Measurements from ENCODE around the gene DAND5.

DAND5 gene

GRCh38 chr19:12991296-12991695, 21.9 kb downstream of the DAND5 start:
- Histone ChIP-seq H3K4me1 (ENCODE audit: insufficient read depth, insufficient read length) (peaks cover 4% of the 10 kb centered on the region), H3K4me3 (ENCODE audit: insufficient read length, low read depth) (no peak overlapping the region), H3K36me3 (ENCODE audit: insufficient read depth, insufficient read length, low read length) (no peaks in the 10 kb centered on the region), H3K9ac (ENCODE audit: insufficient read length, low read depth) (no peak overlapping the region), H3K9me3 (ENCODE audit: insufficient read depth, low read length) (no peaks in the 10 kb centered on the region), H3K27me3 (ENCODE audit: insufficient read depth, insufficient read length) (peaks cover 63% of the 10 kb centered on the region)
- TF ChIP-seq ZNF274 (IDR thresholded peaks at IDR 0.05; ENCODE audit: low read depth, low read length) (no peak), SUZ12 (IDR thresholded peaks at IDR 0.05; ENCODE audit: extremely low read depth, insufficient read depth, insufficient read length) (no peak), YY1 (IDR thresholded peaks at IDR 0.05; ENCODE audit: insufficient read depth, insufficient read length) (no peak)
- no peak for DNase-seq (ENCODE audit: low read depth, low spot score)

- no peak overlapping the region for H3K9ac ChIP-seq (ENCODE audit: insufficient read length, low read depth)
- peaks cover 74% of the 10 kb centered on the region for H3K27me3 ChIP-seq (ENCODE audit: insufficient read depth, insufficient read length)
- H3K4me1 ChIP-seq (ENCODE audit: insufficient read depth, insufficient read length), result peaks cover 8% of the 10 kb centered on the region
- no peak for TF ChIP-seq SUZ12 (IDR thresholded peaks at IDR 0.05; ENCODE audit: extremely low read depth, insufficient read depth, insufficient read length)
- no peak for TF ChIP-seq YY1 (IDR thresholded peaks at IDR 0.05; ENCODE audit: insufficient read depth, insufficient read length)
- no peak for TF ChIP-seq ZNF274 (IDR thresholded peaks at IDR 0.05; ENCODE audit: low read depth, low read length)
- H3K9me3 ChIP-seq (ENCODE audit: insufficient read depth, low read length), result no peaks in the 10 kb centered on the region
- H3K36me3 ChIP-seq (ENCODE audit: insufficient read depth, insufficient read length, low read length), result no peaks in the 10 kb centered on the region
- H3K4me3 ChIP-seq (ENCODE audit: insufficient read length, low read depth), result no peak overlapping the region
- no peak for DNase-seq (ENCODE audit: low read depth, low spot score)
Measured at GRCh38 chr19:12992729-12993128, 23.4 kb downstream of the DAND5 start.

GRCh38 chr19:12993562-12993961, 24.2 kb downstream of the DAND5 start:
- TF ChIP-seq SUZ12 (IDR thresholded peaks at IDR 0.05; ENCODE audit: extremely low read depth, insufficient read depth, insufficient read length) (no peak), ZNF274 (IDR thresholded peaks at IDR 0.05; ENCODE audit: low read depth, low read length) (no peak), YY1 (IDR thresholded peaks at IDR 0.05; ENCODE audit: insufficient read depth, insufficient read length) (no peak)
- H3K36me3 ChIP-seq (ENCODE audit: insufficient read depth, insufficient read length, low read length), result no peaks in the 10 kb centered on the region
- H3K27me3 ChIP-seq (ENCODE audit: insufficient read depth, insufficient read length), result peaks cover 77% of the 10 kb centered on the region
- no peaks in the 10 kb centered on the region for H3K9me3 ChIP-seq (ENCODE audit: insufficient read depth, low read length)
- no peak for DNase-seq (ENCODE audit: low read depth, low spot score)
- H3K9ac ChIP-seq (ENCODE audit: insufficient read length, low read depth), result no peak overlapping the region
- H3K4me1 ChIP-seq (ENCODE audit: insufficient read depth, insufficient read length), result peaks cover 11% of the 10 kb centered on the region
- H3K4me3 ChIP-seq (ENCODE audit: insufficient read length, low read depth), result no peak overlapping the region

GRCh38 chr19:12994701-12995595, 25.6 kb downstream of the DAND5 start, which contains the start of gene NFIX:
NFIX (plus strand) TSS chr19:12995475; CDS start chr19:12995838, 363 bp downstream.
- TF ChIP-seq YY1 (IDR thresholded peaks at IDR 0.05; ENCODE audit: insufficient read depth, insufficient read length) (no peak), SUZ12 (IDR thresholded peaks at IDR 0.05; ENCODE audit: extremely low read depth, insufficient read depth, insufficient read length) (peak; percentile 64)

GRCh38 chr19:12995596-12996405, 26.4 kb downstream of the DAND5 start:
- H3K9me3 ChIP-seq (ENCODE audit: insufficient read depth, low read length), result no peaks in the 10 kb centered on the region
- no peaks in the 10 kb centered on the region for H3K36me3 ChIP-seq (ENCODE audit: insufficient read depth, insufficient read length, low read length)
- H3K4me3 ChIP-seq (ENCODE audit: insufficient read length, low read depth), result peak overlapping the region; percentile 36
- no peak for DNase-seq (ENCODE audit: low read depth, low spot score)
- peaks cover 11% of the 10 kb centered on the region for H3K4me1 ChIP-seq (ENCODE audit: insufficient read depth, insufficient read length)
- TF ChIP-seq ZNF274 (IDR thresholded peaks at IDR 0.05; ENCODE audit: low read depth, low read length) (no peak), YY1 (IDR thresholded peaks at IDR 0.05; ENCODE audit: insufficient read depth, insufficient read length) (no peak), SUZ12 (IDR thresholded peaks at IDR 0.05; ENCODE audit: extremely low read depth, insufficient read depth, insufficient read length) (no peak)
- H3K9ac ChIP-seq (ENCODE audit: insufficient read length, low read depth), result peak overlapping the region; percentile 64
- peaks cover 80% of the 10 kb centered on the region for H3K27me3 ChIP-seq (ENCODE audit: insufficient read depth, insufficient read length)

More at GRCh38 chr19:12994701-12995595, 25.6 kb downstream of the DAND5 start, which contains the start of gene NFIX:
- H3K27me3 ChIP-seq (ENCODE audit: insufficient read depth, insufficient read length), result peaks cover 78% of the 10 kb centered on the region
- peak within 1 kb of the TSS; percentile 36 for H3K4me3 ChIP-seq (ENCODE audit: insufficient read length, low read depth)
- DNase-seq (ENCODE audit: low read depth, low spot score), result no peak
- H3K4me1 ChIP-seq (ENCODE audit: insufficient read depth, insufficient read length), result peaks cover 11% of the 10 kb centered on the region
- no peaks in the 10 kb centered on the region for H3K9me3 ChIP-seq (ENCODE audit: insufficient read depth, low read length)
- H3K9ac ChIP-seq (ENCODE audit: insufficient read length, low read depth), result peak within 1 kb of the TSS; percentile 64
- H3K36me3 ChIP-seq (ENCODE audit: insufficient read depth, insufficient read length, low read length), result no peaks in the 10 kb centered on the region

- TF ChIP-seq SUZ12 (IDR thresholded peaks at IDR 0.05; ENCODE audit: extremely low read depth, insufficient read depth, insufficient read length), result peak; percentile 98
- TF ChIP-seq YY1 (IDR thresholded peaks at IDR 0.05; ENCODE audit: insufficient read depth, insufficient read length), result no peak
- Histone ChIP-seq H3K36me3 (ENCODE audit: insufficient read depth, insufficient read length, low read length) (no peaks in the 10 kb centered on the region), H3K27me3 (ENCODE audit: insufficient read depth, insufficient read length) (peaks cover 80% of the 10 kb centered on the region), H3K4me1 (ENCODE audit: insufficient read depth, insufficient read length) (peaks cover 11% of the 10 kb centered on the region), H3K9ac (ENCODE audit: insufficient read length, low read depth) (no peak overlapping the region), H3K4me3 (ENCODE audit: insufficient read length, low read depth) (peak overlapping the region; percentile 36), H3K9me3 (ENCODE audit: insufficient read depth, low read length) (no peaks in the 10 kb centered on the region)
- DNase-seq (ENCODE audit: low read depth, low spot score), result no peak
Measured at GRCh38 chr19:12996406-12997094, 27.2 kb downstream of the DAND5 start.

Measured in NT2/D1 (cell line).